ENCODE measurements around the gene TH. TPM values are rescaled to one million over a fixed set of nuclear protein-coding genes. Genes with fewer than 3 reads are reported as not detected.

Gene TH
- total and polyA plus RNA-seq, 2 of the 8 experiments (the other 6 are each of a cell fraction or from before 2014, with no cell fraction given) = 0.09 TPM; not detected in 1

DNA sequence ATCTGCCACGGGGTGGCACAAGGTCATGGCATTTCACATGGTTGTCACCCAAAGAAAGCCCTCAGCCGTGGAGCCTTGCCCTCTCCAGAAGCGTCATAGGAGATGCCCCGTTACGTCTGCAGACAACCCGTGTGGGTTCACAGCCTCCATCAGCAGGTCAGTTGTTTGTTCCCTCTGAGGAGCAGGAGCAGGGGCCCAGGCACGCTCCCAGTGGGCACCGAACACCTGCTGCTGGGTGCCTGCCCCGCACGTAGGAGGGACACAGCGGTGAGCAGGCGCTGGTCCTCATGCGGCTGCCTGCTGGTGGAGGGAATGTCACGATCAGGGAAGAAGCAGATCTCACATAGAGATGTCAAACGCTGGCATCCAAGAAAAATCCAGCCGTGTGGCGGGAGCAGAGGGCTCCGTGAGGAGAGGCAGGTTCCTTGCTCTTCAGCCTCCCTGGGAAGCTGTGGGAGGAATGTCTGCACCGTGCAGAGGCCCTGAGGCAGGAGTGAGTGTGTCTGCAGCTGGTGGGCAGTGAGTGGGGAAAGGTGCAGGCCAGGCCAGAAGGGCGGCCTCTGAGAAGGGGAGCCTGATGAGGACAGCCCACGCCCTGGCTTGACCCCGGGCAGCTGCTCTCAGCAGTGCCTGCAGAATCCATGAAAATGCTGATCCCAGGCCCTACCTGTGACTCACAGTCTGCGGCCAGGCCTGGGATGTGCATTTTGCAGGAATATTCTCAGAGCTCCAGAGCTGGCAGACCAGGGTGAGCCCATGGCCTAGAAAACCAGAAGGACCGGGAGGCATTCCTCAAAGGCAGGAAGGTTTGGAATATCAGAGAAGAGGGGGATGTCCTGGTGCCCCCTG, 36.4 kb upstream of the TH start (continued):
- no peak for TF ChIP-seq CBX8 (IDR thresholded peaks at IDR 0.05; ENCODE audit: borderline replicate concordance, low read depth, low read length)
